Adipose tissue (tissue), 3 donors: ENCODE results near the gene TP53. TPM values are rescaled to one million over a fixed set of nuclear protein-coding genes. Genes with fewer than 3 reads are reported as not detected.

Experiments used
- H3K27ac ChIP-seq: one replicate; pipeline ENCODE4 v1.5.1; 2013; ENCODE audit warnings: low read depth, low read length
- WGBS, 3 donors: extraction: QIAGEN DNeasy Blood & Tissue Kit; methylation state at CpG; one replicate each; pipeline ENCODE4 v1.1.7; 2013; 5-methylcytosine and 5-hydroxymethylcytosine counted together
- polyA plus RNA-seq, 3 donors: library from polyadenylated mRNA; stranded (reverse); fragments of 200-250 nt; gene quantifications; one replicate each; pipeline ENCODE4 v1.2.3, GENCODE V29; 2013
- donor health status: healthy with polysubstance abuse.
- donor health status: Bipolar disorder and iron deficiency.
- donor health status: healthy.

The TP53 gene
- polyA plus RNA-seq, 3 donors = 13.5 to 17.8 (median 16.6) TPM

DNA sequence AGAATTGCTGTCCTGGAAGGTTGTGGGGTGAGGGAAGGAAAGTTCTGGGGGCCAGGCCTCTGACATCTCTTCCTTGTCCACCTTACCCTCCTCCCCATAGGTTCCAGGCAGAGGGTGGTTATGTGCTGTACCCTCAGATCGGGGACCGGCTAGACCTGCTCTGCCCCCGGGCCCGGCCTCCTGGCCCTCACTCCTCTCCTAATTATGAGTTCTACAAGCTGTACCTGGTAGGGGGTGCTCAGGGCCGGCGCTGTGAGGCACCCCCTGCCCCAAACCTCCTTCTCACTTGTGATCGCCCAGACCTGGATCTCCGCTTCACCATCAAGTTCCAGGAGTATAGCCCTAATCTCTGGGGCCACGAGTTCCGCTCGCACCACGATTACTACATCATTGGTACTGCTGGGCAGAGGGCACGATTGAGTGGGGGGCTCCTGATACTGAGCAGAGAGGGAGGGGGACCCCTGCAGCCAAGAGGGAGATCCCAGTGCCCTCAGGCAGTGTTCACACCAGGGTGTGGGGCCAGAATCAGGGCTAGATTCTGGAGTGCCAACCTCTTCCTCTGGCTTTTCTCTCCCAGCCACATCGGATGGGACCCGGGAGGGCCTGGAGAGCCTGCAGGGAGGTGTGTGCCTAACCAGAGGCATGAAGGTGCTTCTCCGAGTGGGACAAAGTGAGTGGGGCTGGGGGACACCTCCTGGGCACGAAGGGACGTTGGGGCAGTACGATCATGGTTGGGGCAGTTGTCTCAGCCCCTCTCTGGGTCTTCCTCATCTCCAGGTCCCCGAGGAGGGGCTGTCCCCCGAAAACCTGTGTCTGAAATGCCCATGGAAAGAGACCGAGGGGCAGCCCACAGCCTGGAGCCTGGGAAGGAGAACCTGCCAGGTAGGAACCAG, 20.8 kb upstream of the TP53 start:
- H3K27ac ChIP-seq = no peak overlapping the region
- WGBS, 3 donors = 78 to 88% (median 83%) methylated on average over 22 of the region's 22 CpGs

DNA sequence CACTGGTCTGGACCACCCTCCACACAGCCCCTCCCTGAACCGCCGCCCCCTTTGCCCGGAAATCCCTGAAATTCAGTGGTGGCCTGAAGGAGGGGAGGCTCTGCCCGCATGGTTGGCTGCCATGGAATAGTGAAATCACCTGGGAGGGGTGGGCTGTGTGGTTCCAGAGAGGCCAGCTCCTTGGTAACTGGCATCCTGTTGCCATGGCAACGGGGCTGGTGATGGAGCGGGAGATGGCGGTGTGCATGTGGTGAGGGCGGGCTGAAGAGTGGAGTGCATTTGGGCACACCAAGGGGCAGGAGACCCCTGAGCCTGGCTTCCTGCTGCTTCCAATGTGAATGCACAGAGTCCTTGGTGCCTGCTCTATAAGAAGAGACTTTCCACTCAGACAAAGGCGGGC, 20.2 kb upstream of the TP53 start:
- WGBS, 3 donors = 80 to 88% (median 85%) methylated on average over 9 of the region's 9 CpGs
- no peak overlapping the region for H3K27ac ChIP-seq

DNA sequence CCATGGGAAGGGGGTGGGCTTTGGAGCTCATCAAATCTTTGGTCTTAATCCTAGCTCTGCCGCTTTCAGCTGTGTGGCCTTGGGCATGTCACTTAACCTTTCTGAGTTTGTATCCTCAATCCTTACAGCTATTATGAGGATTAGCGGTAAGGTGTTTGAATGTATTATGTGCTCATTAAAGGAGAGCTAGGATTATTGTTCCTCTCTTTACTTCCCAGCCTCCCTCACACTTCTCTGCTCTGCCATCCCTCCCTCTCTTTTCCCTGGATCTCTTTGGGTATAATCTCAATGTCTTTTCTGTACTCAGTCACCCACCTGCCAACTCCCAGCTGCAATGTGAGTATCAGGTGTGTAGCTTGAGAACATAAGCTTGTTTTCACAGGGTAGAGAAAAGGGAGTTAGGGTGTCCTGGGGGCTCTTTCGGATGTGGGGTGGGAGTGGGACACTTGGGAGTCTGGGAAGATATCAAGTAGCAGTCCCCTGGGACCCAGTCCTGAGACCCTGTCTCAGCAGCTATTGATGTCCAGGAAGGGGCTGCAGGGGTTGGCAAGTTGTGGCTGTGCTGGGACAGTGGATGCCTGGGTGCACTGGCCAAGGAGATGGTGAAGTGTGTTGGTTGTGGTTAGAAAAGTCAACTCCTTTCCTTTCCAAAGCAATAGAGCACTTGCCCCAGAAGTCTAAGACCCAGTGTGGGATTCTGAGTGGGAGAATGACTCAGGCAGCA, 19.5 kb upstream of the TP53 start:
- 75 to 91% (median 90%) methylated on average over 3 of the region's 3 CpGs for WGBS, 3 donors
- H3K27ac ChIP-seq = no peak overlapping the region

DNA sequence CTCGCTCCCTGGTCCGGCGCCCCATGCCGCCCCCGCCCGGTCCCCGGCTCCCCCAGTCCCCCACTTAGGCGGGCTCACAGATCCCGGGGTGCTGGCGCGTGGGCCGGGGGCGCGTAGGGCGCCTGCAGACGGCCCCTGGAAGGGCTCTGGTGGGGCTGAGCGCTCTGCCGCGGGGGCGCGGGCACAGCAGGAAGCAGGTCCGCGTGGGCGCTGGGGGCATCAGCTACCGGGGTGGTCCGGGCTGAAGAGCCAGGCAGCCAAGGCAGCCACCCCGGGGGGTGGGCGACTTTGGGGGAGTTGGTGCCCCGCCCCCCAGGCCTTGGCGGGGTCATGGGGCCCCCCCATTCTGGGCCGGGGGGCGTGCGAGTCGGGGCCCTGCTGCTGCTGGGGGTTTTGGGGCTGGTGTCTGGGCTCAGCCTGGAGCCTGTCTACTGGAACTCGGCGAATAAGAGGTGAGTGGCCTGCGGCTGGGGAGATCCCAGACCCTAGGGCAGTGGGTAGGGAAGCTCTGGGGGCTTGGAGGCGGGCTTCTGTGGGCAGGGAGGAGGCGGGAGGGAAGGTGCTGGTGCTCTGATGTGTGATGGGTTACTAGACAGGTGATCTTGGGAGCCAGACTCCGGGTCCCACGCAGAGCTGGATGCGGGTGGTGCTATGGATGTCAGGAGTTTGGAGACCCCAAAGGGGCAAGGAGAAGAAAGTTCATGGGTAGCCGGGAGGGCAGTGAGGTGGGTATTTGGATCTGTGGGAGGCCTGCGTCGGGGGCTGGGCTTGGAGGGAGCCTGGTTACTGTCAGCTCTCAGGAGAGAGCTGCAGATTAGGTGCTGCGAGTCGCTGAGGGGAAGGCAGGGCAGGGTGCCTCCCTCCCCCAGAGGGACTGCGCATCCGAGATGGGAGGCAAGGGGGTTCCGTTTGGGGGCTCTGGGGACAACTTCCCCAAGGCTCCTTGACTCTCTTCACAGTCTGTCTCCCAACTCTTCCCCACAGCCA, 18.3 kb upstream of the TP53 start:
- no peak overlapping the region for H3K27ac ChIP-seq
- 6 to 10% (median 8%) methylated on average over 33 to 50 of the region's 50 CpGs for WGBS, 3 donors

DNA sequence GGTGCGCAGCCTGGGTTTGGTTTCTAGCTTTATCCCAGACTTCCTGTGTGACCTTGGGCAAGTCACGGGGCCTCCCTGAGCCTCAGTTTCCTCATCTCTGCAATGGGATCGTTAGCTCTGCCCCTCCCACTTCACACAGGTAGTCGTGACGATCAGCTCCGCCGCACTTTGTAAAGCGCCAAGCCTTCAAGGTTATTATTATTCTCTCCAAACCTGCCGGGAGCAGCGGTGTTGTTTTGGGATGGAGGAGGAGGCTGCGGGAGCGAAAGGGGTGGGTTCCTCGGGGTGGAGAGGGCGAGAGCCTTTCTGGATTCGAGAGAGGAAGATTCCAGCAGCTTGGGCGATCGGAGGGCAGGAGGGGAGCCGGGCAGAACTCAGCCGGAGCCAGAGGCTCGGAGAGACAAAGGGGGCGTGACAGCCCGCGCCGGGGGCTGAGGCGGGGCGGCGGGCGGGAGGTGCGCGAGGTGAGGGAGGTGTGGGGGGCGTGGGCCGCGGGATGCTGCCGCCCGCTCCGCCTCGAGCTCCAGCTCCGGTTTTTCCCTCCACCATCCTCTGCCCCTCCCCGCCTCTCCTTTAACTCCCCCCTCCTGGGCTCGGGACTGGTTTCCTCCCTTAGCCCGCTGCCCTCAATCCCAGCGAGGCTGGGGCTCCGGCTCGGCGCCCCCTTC, 17.4 kb upstream of the TP53 start, which contains the start of gene EFNB3:
Gene EFNB3 (plus strand): TSS at position 602 of the 668 bp plus-strand sequence. CDS start 397 bp downstream, outside the sequence.
- no peak within 1 kb of the TSS for H3K27ac ChIP-seq
- 1 to 2% (median 1%) methylated on average over 32 to 45 of the region's 45 CpGs for WGBS, 3 donors

DNA sequence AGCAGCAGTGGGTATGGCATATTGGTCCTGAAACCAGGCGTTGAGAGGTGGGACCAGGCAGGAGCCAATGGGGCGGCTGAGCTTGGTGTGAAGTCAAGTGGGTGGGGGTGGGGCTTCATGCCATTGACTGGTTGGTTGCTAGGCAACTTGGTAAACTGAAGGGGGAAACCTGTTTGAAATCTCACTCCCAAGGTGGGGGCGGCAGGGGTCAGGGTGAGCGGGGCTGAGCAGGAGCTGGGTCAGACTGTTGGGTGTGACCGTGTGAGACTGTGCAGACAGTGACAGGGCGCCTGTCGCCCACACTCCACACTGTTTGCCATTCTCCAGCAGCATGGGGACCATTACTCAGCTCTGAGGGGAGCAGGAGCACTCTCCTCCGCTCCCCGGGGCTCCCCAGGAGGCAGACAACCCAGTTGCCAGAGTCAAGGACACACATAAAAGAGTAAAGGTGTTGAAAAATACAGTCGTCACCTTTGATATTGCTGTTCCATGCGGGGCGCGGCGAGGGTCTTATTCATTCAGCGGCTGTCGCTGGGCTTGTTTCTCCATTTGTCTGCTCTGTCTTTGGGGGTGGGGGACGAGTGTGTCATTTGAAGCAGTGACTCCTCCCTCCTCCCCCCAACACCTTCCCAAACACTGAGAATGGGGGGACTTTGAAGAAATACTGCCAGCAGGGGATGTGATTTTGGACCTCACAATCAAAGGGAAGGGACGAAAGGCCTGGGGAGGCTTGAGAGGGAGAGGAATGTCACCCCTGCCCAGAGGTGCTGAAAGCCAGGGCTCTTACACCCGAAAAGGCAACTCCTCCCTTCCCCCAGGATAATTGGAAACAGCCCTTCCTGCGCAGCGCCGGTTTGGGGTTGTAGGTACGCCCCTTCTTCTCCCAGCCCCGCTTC, 16.5 kb upstream of the TP53 start:
- WGBS, 3 donors = 24 to 49% (median 45%) methylated on average over 24 of the region's 24 CpGs
- H3K27ac ChIP-seq = no peak overlapping the region

DNA sequence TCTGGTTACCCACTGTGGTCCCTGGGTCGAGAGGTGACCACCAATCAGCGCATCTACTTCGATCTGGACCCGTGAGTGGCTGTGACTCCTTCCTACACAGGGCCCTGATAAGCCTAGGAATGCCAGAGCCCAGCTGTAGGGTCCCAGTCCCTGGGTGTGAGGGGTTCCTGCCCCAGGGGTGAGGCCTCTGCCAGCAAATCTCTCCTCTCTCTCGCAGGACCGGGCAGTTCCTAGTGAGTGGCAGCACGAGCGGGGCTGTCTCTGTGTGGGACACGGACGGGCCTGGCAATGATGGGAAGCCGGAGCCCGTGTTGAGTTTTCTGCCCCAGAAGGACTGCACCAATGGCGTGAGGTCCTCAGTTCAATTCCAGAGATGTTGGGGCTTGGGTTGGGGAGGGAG, 15.5 kb upstream of the TP53 start:
- no peak overlapping the region for H3K27ac ChIP-seq
- WGBS, 3 donors = 92 to 96% (median 94%) methylated on average over 13 of the region's 13 CpGs

DNA sequence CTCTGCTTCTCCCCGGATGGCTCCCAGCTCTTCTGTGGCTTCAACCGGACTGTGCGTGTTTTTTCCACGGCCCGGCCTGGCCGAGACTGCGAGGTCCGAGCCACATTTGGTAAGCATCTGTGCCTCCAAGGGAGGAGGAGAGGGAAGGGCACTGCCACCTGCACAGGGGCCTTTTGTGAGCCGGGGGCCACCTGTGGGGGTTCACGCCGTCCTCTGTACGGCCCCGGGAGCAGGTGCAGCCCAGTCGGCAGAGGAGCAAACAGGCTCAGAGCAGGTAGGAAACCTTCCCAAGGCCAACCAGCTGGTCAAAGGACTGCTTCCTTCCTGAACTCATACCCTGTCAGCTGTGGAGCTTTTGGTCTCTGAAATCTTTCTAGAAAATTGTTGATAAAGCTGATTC, 14.4 kb upstream of the TP53 start:
- WGBS, 3 donors = 77 to 92% (median 91%) methylated on average over 14 of the region's 14 CpGs
- no peak overlapping the region for H3K27ac ChIP-seq

DNA sequence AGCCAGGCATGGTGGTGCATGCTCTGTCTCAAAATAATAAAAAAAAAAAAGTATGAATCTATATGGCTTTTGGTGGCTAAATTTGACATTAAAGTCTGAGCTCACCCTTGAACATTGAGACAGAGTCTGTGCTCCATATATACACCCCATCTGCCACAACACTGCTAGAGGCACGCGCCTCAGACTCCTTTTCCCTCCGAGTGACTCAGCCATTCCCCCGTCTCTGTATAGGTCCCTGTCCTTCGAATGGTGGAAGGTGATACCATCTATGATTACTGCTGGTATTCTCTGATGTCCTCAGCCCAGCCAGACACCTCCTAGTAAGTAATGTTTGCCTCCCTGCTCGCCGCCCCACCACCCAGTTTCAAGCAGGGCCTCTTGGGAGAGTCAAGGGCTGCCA, 13.2 kb upstream of the TP53 start:
- no peak overlapping the region for H3K27ac ChIP-seq
- WGBS, 3 donors = 93 to 97% (median 96%) methylated on average over 7 of the region's 7 CpGs

DNA sequence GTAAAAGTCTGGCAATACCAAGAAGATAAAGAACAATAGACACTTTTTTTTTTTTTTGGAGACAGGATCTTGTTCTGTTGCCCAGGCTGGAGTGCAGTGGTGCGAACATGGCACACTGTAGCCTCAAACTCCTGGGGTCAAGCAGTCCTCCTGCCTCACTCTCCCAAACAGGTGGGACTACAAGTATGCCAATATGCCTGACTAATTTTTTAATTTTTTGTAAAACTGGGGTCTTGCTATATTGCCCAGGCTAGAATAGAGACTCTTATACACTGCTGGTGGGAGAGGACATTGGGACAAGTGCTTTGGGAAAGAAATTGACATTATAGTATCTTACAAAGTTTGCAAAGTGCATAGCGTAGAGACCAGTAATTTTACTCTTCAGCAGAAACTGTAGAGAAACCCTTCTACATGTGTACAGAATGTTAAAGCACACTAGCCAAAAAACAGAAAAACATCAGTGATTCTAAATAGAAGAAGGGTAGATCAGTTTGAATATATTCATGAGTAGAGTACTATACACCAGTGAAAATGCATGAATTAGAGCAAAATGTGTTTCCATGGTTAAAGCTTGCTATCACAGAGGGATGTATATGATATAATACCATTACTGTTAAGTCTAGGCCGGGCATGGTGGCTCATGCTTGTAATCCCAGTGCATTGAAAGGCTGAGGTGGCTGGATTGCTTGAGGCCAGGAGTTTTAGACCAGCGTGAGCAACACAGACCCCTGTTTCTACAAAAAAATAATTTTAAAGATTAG, 10.7 kb upstream of the TP53 start:
- H3K27ac ChIP-seq = no peak overlapping the region
- WGBS, 3 donors = 93 to 98% (median 97%) methylated on average over 4 of the region's 4 CpGs

DNA sequence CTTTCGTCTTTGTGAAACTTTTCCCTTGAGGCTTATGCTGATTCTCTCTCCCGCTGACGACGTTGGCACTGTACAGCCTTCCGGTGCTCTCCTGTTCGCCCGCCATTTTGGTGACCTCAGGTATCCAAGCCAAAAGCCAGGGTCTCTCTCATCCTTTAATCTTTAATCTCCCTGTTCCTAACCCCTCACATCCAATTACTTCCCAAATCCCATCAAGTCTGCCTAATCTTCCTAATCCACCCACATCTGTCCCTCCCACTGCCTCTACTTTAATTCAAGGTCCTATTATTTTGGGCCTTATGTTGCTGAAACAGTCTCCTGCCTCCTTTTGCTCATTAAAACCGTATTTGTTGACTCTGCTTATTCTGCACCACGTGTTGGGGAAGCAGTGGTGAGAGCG, 8.3 kb upstream of the TP53 start:
- 86 to 93% (median 93%) methylated on average over 10 of the region's 10 CpGs for whole genome bisulfite sequencing, 3 donors

DNA sequence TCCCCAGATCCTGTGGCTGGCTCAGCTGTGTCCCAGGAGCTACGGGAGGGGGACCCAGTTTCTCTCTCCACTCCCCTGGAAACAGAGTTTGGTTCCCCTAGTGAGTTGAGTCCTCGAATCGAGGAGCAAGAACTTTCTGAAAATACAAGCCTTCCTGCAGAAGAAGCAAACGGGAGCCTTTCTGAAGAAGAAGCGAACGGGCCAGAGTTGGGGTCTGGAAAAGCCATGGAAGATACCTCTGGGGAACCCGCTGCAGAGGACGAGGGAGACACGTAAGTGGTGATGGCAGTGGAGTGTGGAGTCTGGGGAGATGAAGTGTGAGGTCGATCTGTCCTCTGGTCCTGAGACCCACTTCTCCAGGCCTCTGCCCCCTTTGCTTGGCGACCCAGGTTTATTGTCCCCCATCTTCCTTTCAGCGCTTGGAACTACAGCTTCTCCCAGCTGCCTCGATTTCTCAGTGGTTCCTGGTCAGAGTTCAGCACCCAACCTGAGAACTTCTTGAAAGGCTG, 1.6 kb upstream of the TP53 start:
- 12 to 21% (median 20%) methylated on average over 13 of the region's 13 CpGs for WGBS, 3 donors

More for the DNA sequence above, 8.3 kb upstream of the TP53 start:
- H3K27ac ChIP-seq = no peak overlapping the region

DNA sequence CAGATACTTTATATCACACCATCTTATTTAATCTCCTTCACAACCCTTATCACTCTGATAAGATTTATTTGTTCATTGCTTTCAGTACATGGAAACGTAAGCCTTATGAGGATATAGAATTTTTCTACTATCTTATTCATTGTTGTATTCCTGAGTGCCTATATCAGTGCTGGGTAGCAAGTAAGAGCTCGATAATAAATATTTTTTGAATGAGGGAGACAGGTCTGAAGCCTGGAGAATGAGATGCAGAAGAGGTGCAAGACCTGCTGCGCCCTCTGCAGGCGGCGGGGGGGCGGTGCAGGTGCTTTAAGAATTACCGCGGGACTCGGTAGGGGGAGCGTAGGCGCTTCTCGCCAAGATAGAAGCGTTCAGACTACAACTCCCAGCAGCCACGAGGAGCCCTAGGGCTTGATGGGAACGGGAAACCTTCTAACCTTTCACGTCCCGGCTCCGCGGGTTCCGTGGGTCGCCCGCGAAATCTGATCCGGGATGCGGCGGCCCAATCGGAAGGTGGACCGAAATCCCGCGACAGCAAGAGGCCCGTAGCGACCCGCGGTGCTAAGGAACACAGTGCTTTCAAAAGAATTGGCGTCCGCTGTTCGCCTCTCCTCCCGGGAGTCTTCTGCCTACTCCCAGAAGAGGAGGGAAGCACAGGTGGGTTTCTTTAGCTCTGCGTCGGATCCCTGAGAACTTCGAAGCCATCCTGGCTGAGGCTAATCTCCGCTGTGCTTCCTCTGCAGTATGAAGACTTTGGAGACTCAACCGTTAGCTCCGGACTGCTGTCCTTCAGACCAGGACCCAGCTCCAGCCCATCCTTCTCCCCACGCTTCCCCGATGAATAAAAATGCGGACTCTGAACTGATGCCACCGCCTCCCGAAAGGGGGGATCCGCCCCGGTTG, 868 bp upstream of the TP53 start, which contains the start of gene WRAP53:
Gene WRAP53 (plus strand): TSS at position 570 of the 900 bp plus-strand sequence. CDS start 172 bp downstream, at position 742.
- peak within 1 kb of the TSS; percentile 98 for H3K27ac ChIP-seq

More for the DNA sequence above, 1.6 kb upstream of the TP53 start:
- H3K27ac ChIP-seq = no peak overlapping the region

DNA sequence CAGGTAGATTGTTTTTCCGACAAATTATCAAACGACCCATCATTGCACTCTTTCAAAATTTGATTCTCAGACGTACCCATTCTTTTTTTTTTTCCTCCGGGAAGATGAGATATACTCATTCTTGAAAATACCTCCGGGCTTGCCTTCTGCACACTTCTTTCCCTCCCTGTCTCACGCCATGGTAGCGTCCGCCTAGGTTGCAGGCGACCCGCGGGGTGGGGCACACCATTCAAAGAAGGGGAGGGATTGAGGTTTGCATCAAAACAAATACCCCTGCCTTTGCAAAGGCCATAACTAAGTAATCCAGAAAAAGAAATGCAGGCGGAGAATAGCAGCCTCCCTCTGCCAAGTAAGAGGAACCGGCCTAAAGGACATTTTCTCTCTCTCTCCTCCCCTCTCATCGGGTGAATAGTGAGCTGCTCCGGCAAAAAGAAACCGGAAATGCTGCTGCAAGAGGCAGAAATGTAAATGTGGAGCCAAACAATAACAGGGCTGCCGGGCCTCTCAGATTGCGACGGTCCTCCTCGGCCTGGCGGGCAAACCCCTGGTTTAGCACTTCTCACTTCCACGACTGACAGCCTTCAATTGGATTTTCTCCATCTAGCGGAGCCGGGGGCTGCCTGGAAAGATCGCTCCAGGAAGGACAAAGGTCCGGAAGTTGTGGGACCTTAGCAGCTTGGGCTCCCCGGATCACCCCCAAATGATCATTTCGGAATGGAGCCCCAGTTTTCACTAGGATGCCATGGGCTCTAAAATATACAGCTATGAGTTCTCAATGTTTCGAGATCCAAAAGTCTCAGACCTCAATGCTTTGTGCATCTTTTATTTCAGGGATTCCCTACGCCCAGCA, 843 bp downstream of the TP53 start:
- 0% methylated on average over 30 of the region's 30 CpGs for WGBS, 3 donors
- peak overlapping the region; percentile 98 for H3K27ac ChIP-seq

More for the DNA sequence above, 868 bp upstream of the TP53 start, which contains the start of gene WRAP53:
- 0% methylated on average over 50 to 51 of the region's 51 CpGs for WGBS, 3 donors
